Loucy (cell line): ENCODE data around the gene MYOF.
A peak's percentile ranks its signal among the peaks of the same experiment; 100 is the strongest.

ENCODE experiments used
- H2AFZ ChIP-seq: fragments of 200-600 bp; sonication (generic); 2 replicates; pipeline ENCODE4 v1.6.0; 2016; ENCODE audit warnings: antibody characterized with exemption, mild to moderate bottlenecking, low read length, moderate library complexity
- H3F3A ChIP-seq: fragments of 200-600 bp; 2 replicates; pipeline ENCODE4 v1.6.0; 2016; ENCODE audit warnings: antibody characterized with exemption, low read depth, mild to moderate bottlenecking
- H3K27me3 ChIP-seq: fragments of 200-600 bp; sonication (generic); 2 replicates; pipeline ENCODE4 v1.6.1; 2014; ENCODE audit warnings: low read length, mild to moderate bottlenecking; ENCODE audit not compliant: insufficient read depth, poor library complexity, severe bottlenecking
- H3K36me3 ChIP-seq: fragments of 200-600 bp; sonication (generic); 2 replicates; pipeline ENCODE4 v1.6.1; 2016; ENCODE audit warnings: low read length; ENCODE audit not compliant: insufficient read depth
- H3K4me1 ChIP-seq: fragments of 200-600 bp; sonication (generic); 2 replicates; pipeline ENCODE4 v1.5.1; 2014; ENCODE audit warnings: low read length, mild to moderate bottlenecking; ENCODE audit not compliant: insufficient read depth, poor library complexity, severe bottlenecking
- H3K4me2 ChIP-seq: fragments of 200-600 bp; sonication (generic); 2 replicates; pipeline ENCODE4 v1.6.0; 2014; ENCODE audit warnings: antibody characterized with exemption, low read length, low read depth, mild to moderate bottlenecking; ENCODE audit not compliant: poor library complexity, severe bottlenecking
- H3K4me3 ChIP-seq: fragments of 200-600 bp; sonication (generic); 2 replicates; pipeline ENCODE4 v1.5.1; 2014; ENCODE audit warnings: low read length, mild to moderate bottlenecking, mixed read lengths; ENCODE audit not compliant: poor library complexity, severe bottlenecking
- H3K79me2 ChIP-seq: fragments of 200-600 bp; sonication (generic); 2 replicates; pipeline ENCODE4 v1.6.1; 2014; ENCODE audit warnings: low read length; ENCODE audit not compliant: insufficient read depth
- H3K9ac ChIP-seq: fragments of 200-600 bp; sonication (generic); 2 replicates; pipeline ENCODE4 v1.6.0; 2014; ENCODE audit warnings: mild to moderate bottlenecking, low read depth, low read length, moderate library complexity; ENCODE audit not compliant: poor library complexity, severe bottlenecking
- H3K9me2 ChIP-seq: fragments of 200-600 bp; sonication (generic); replicated peaks from 2 replicates; pipeline ENCODE4 v1.6.1; 2016; ENCODE audit warnings: low read depth, low read length, mixed read lengths
- H3K9me3 ChIP-seq: fragments of 200-600 bp; sonication (generic); 2 replicates; pipeline ENCODE4 v1.6.1; 2014; ENCODE audit warnings: mild to moderate bottlenecking, antibody characterized with exemption, low read length, low read depth; ENCODE audit not compliant: insufficient read depth
- H4K20me1 ChIP-seq: fragments of 200-600 bp; sonication (generic); 2 replicates; pipeline ENCODE4 v1.6.0; 2014; ENCODE audit warnings: antibody characterized with exemption, low read length, mild to moderate bottlenecking; ENCODE audit not compliant: insufficient read depth, poor library complexity, severe bottlenecking
- EZH2phosphoT487 ChIP-seq: fragments of 200-600 bp; IDR thresholded peaks from 2 replicates; pipeline ENCODE4 v1.6.1; 2018; ENCODE audit warnings: antibody characterized with exemption, mild to moderate bottlenecking, moderate library complexity, borderline replicate concordance
- TF ChIP-seq, protein P1 (sequence below): fragments of 200-600 bp; sonication (generic); conservative IDR thresholded peaks from 2 replicates; pipeline ENCODE4 v1.5.1; 2014; ENCODE audit warnings: mild to moderate bottlenecking, antibody characterized with exemption, low read length

MYOF gene

DNA sequence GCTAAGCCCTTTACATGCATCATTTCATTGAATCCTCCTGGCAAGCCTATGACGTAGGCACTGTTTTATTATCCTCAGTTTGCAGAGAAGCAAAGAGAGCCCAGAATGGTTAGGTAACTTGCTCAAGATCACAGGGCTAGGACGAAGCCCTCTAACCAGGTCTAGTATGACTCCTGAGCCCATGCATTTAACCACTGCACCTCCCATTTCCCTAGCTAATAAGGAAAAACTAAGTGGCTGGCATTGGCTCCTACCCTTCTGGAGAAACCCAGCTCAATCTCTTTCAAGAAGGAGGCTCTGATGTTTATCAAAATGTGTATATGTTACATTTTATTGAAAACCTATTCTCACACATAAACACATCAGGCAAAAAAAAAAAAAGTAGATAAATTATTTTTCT lies 19.8 kb downstream of the MYOF start:
- no peaks in the 10 kb centered on the region for H3K36me3 ChIP-seq
- H4K20me1 ChIP-seq = no peaks in the 10 kb centered on the region
- TF ChIP-seq, protein P1, sequence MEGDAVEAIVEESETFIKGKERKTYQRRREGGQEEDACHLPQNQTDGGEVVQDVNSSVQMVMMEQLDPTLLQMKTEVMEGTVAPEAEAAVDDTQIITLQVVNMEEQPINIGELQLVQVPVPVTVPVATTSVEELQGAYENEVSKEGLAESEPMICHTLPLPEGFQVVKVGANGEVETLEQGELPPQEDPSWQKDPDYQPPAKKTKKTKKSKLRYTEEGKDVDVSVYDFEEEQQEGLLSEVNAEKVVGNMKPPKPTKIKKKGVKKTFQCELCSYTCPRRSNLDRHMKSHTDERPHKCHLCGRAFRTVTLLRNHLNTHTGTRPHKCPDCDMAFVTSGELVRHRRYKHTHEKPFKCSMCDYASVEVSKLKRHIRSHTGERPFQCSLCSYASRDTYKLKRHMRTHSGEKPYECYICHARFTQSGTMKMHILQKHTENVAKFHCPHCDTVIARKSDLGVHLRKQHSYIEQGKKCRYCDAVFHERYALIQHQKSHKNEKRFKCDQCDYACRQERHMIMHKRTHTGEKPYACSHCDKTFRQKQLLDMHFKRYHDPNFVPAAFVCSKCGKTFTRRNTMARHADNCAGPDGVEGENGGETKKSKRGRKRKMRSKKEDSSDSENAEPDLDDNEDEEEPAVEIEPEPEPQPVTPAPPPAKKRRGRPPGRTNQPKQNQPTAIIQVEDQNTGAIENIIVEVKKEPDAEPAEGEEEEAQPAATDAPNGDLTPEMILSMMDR = no peak
- TF ChIP-seq EZH2phosphoT487 = no peak
- H2AFZ ChIP-seq = no peak overlapping the region
- H3K9ac ChIP-seq = no peak overlapping the region
- H3K4me1 ChIP-seq = peaks cover 18% of the 10 kb centered on the region
- H3K4me2 ChIP-seq = peak overlapping the region; percentile 29
- H3K9me3 ChIP-seq = no peaks in the 10 kb centered on the region
- no peaks in the 10 kb centered on the region for H3K9me2 ChIP-seq
- no peak overlapping the region for H3K4me3 ChIP-seq
- H3K27me3 ChIP-seq = no peaks in the 10 kb centered on the region
- H3F3A ChIP-seq = no peaks in the 10 kb centered on the region
- H3K79me2 ChIP-seq = no peaks in the 10 kb centered on the region

DNA sequence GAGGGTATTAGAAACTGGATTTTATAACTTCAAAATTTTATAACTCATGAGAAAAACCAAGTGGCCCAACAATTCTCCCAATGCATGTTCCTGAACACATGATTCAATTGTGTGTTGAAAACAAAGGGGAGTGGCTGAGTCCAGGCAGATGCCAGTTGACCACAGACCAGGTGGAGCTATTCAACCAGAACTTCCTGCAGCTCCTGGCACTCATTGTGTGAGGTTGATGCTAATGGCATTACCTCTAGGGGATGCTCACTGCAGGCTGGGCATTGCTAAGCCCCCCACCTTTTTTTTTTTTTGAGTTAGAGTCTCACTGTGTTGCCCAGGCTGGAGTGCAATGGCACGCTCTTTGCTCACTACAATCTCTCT lies 20.3 kb downstream of the MYOF start:
- Histone ChIP-seq H3K4me2 (no peak overlapping the region), H3K27me3 (no peaks in the 10 kb centered on the region), H2AFZ (0 out of 2 replicates have a peak overlapping the region, but pooled peaks have one; percentile 9), H3K36me3 (no peaks in the 10 kb centered on the region), H3K9me2 (no peaks in the 10 kb centered on the region), H3K4me1 (peaks cover 18% of the 10 kb centered on the region), H4K20me1 (no peaks in the 10 kb centered on the region), H3K9ac (no peak overlapping the region), H3F3A (no peaks in the 10 kb centered on the region), H3K79me2 (no peaks in the 10 kb centered on the region), H3K9me3 (no peaks in the 10 kb centered on the region), H3K4me3 (no peak overlapping the region)
- TF ChIP-seq, protein P1 = no peak; the same call in 1 of the 2 replicates
- no peak for TF ChIP-seq EZH2phosphoT487

DNA sequence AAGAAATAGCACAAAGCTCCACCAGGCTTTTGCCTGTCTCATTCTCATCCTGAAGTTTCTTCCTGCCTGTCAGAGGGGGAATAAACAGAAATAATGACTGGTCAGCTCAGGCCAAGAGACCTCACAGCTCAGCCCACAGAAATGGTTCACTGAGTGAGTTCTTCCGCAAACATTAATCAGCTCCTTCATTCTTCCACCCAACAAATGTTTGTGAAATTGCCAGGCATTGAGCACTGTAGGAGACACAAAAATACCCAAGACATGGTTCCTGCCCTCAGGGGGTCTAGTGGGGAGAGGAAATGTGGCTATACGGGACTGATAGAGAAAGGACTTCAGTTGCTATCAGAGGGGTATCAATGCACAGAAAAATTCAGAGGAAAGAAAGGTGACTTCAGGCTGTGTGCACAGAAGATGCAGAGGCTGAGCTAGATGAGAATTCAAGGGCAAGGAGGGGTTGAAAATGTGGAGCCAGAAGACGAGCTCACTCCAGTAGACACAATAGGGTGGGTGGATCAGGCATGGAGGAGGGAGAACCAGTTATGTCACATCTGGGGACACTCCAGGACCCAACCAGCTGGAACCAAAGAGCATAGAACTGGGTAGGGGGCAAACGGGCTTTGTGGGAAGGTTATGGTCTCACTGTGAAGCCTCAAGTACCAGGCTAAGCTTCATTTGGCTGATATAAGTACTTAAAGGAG lies 20.9 kb downstream of the MYOF start:
- Histone ChIP-seq H4K20me1 (no peaks in the 10 kb centered on the region), H3K4me3 (no peak overlapping the region), H3K9me2 (no peaks in the 10 kb centered on the region), H3K4me2 (no peak overlapping the region), H3K79me2 (no peaks in the 10 kb centered on the region), H3K36me3 (no peaks in the 10 kb centered on the region), H3K9ac (no peak overlapping the region), H3K4me1 (peaks cover 18% of the 10 kb centered on the region), H3F3A (no peaks in the 10 kb centered on the region), H3K27me3 (no peaks in the 10 kb centered on the region), H3K9me3 (no peaks in the 10 kb centered on the region), H2AFZ (0 out of 2 replicates have a peak overlapping the region, but pooled peaks have one; percentile 9)
- TF ChIP-seq, protein P1 = no peak
- no peak for TF ChIP-seq EZH2phosphoT487
